T47D (cell line): ENCODE results near the gene TBCE.
A peak's percentile ranks its signal among the peaks of the same experiment; 100 is the strongest.
"Not testable (repeated sequence)": the region's sequence is repeated elsewhere in the genome, so short reads cannot be mapped to it uniquely, and the experiment has no call there.

Experiments used
- DNase-seq, 2 experiments: peaks; one replicate each; pipeline versions ENCODE4 v3.0.0 to v3.0.0-alpha.2; 2011 to 2012; ENCODE audit warnings: low read depth in 1 of 2, low spot score in 1 of 2
- JUND ChIP-seq: IDR thresholded peaks from 2 replicates; pipeline ENCODE4 v1.6.1; 2012; ENCODE audit warnings: low read depth
- in situ Hi-C: cut with HindIII; loops from 2 replicates; pipeline ENCODE4 v1.10.0; 2016; ENCODE audit warnings: low sequenced_read_pairs, low pct_unique_long_range_greater_than_20kb

The TBCE gene

DNA sequence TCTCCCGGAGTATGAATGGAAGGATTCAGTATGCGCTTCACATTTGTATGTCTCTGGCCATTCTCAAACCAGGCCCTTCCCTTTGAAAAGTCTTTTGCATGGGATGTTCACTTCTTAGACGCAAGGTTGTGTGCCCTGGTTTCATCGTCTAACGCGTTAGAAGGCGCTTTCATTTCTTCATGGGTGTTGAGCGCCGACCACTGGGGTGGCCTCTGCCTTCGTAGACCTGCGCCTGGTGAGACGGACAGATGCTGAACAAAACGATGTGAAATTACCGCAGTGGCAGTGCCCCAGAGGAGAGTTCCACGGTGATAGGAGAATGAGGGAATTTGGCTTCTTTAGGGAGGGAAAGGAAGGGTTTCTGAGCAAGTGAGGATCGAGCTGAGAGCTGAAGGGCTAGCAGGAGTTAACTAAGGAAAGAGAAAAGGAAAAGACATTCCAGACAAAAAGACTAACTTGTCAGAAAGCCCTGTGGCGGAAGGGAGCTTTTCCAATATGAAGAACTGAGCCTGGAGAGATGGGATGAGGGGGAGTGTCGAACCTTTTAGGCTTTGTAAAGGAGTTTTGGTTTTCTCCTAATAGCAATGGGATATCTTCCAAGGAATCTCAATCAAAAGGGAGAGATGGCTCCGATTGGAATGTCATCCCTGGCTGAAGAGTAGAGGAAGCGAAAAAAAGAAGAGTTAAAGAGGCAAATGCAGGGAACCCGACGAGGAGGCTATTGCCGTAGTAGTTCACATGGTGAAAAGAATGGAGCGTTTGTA, 37.9 kb upstream of the TBCE start:
- in situ Hi-C loops, result no loop called here
- DNase-seq, result peak in 1 of 2 experiments; percentile 31
- TF ChIP-seq JUND, result no peak

DNA sequence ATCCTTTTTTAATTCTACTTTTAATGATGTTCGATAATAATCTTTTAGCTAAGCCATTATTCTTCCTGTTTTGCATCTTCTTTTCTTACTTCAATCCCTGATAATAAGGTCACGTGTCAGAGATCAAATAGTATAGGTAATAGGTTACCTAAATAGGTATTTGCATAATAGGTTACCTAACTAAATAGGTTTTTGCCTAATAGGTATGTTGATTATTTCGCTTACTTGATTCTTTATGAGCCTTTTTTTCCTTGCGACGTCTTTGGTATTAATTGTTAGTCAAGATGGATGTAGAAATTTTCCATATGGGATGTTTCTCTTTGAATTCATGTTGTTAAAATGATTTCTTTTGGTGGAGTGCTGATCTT, 36.3 kb upstream of the TBCE start:
- no peak for DNase-seq
- TF ChIP-seq JUND, result no peak
- in situ Hi-C loops, result no loop called here

DNA sequence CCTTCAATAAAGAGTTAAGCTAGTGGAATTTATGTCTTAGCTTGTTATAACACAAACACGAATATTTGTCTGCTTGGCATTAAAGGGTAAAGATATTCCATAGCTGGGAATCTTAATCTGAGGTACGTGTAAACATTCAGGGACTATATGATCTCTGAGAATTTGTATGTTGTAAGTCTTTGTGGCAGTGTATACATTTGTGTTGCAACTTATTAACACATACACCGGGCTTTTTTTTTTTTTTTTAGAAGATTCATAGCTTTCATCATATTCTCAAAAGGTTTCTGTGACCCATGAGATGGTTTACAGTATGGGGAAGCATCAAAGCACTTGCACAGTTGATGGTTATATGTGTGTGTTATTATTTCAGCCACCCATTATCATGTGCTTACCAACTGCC, 35.8 kb upstream of the TBCE start:
- no peak for TF ChIP-seq JUND
- no peak for DNase-seq
- in situ Hi-C loops, result no loop called here

DNA sequence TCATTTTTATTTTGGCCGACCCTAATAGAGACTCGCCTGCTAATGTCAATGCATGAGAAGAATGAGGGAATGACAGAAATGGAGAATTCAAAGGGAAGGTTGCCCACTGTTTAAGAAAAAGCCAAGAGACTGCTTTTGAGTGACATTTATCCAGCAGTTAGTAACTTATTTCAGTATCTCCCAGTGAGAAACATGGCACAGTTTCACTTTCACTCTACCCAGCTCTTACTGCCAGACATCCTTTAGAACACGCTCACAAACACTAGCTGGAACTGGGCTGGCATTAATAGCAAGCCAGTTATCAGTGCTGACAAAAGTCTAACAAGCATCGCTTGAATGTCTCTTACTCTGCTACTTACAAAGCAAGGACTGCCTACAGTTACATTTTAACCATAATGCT, 30.3 kb upstream of the TBCE start:
- in situ Hi-C loops, result no loop called here
- TF ChIP-seq JUND, result no peak
- no peak for DNase-seq

DNA sequence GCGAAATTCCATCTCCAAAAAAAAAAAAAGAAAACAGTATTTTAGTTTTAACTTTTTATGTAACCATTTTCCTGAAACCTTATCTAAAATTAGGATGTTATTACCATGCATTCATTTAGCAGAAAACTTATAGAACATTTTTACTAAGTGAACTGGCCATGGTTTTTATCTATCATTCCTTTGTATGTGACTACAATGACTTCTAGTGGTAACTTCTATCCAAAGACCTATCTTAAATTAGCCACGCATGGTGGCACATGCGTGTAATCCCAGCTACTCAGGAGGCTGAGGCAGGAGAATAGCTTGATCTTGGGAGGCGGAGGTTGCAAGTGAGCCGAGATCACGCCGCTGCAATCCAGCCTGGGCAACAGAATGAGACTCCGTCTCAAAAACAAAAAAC, 27.5 kb upstream of the TBCE start:
- no peak for TF ChIP-seq JUND
- in situ Hi-C loops, result no loop called here
- DNase-seq, result no peak

DNA sequence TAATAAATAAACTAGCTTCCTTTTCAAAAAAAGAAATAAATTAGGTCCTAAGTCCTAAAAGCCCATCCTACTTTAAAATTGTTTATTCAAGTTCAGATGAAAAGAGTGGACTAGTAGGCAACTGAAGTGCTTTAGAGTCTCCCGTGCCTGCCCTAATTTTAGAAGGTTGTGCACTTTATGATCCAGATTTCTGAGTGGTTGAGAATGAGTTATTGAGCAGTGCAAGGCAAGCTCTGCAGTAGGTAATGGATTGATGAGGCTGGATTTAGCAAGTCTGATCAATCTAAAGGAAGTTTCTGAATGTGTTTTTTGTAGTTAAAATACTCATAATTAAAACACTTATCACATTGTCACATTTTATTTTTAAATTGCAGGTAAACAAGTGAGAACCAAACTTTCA, 25.9 kb upstream of the TBCE start:
- in situ Hi-C loops, result no loop called here
- no peak for TF ChIP-seq JUND

DNA sequence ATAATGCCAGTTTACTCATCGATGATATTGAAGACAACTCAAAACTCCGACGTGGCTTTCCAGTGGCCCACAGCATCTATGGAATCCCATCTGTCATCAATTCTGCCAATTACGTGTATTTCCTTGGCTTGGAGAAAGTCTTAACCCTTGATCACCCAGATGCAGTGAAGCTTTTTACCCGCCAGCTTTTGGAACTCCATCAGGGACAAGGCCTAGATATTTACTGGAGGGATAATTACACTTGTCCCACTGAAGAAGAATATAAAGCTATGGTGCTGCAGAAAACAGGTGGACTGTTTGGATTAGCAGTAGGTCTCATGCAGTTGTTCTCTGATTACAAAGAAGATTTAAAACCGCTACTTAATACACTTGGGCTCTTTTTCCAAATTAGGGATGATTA, 25.2 kb upstream of the TBCE start:
- in situ Hi-C loops, result no loop called here
- TF ChIP-seq JUND, result no peak
- no peak for DNase-seq

More for the DNA sequence above, 25.9 kb upstream of the TBCE start:
- no peak for DNase-seq

DNA sequence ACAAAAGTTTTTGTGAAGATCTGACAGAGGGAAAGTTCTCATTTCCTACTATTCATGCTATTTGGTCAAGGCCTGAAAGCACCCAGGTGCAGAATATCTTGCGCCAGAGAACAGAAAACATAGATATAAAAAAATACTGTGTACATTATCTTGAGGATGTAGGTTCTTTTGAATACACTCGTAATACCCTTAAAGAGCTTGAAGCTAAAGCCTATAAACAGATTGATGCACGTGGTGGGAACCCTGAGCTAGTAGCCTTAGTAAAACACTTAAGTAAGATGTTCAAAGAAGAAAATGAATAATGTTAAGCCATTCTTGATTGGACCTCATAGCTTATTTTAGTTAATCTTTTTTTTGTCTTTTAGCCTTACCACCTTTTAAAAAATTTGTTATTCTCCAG, 24.8 kb upstream of the TBCE start:
- no peak for TF ChIP-seq JUND
- no peak for DNase-seq
- in situ Hi-C loops, result no loop called here

DNA sequence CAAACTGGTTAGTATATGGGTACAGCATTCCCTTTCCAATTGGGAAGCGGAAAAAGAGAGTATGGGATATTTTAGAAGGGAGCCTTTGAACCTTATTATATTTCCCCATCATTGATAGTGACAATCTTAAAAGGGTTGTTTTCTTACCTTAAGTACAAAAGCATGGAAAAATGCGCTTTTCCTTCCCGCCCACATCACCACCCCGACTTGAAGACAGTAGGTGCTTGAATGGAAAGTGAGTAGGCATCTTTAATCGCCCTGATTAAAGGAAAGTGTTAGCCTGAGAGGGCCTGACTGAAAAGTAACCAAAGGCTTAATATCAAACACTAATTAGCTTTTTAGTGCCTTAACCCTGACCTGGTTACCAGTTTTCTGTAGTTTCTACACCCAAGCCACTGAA, 23.5 kb upstream of the TBCE start:
- TF ChIP-seq JUND, result no peak
- in situ Hi-C loops, result no loop called here
- no peak for DNase-seq

DNA sequence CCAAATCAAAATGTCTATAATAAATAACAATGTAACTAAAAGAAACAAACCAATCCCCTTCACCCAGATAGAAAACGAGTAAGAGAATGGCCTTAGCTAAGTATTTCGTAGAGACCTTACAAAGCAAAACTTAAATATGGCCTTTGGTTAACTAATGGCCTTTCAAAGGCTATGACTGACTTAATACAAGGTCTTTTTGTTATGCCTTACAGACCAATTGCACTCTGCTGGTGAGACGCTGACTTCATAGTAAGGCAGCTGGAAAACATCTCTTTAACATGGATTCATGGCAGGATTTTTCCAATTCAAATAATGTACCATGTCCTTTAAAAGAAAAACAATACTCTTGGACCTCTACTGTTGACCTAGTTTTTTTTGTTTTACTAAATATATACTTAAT, 15.8 kb upstream of the TBCE start:
- no peak for TF ChIP-seq JUND
- no peak for DNase-seq
- in situ Hi-C loops, result no loop called here

DNA sequence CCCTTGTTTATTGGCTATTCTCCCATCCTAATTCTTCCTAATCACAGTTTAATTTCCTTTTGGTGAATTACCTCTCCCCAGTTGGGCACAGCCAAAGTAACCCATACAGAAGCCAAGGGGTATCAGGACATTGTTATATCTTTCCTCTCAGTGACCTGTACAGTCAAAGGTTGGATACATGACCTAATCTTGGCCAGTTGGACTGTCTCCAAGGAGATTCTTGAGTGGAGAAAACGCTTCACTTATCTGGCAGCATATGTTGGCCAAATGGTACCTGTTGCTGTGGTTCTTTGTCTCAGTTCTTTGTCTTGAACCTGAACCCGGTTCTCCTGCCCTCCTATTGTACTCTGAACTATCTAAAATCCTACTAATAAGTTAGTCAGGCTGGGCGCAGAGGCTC, 15.3 kb upstream of the TBCE start:
- in situ Hi-C loops, result no loop called here
- TF ChIP-seq JUND, result no peak
- DNase-seq, result no peak

DNA sequence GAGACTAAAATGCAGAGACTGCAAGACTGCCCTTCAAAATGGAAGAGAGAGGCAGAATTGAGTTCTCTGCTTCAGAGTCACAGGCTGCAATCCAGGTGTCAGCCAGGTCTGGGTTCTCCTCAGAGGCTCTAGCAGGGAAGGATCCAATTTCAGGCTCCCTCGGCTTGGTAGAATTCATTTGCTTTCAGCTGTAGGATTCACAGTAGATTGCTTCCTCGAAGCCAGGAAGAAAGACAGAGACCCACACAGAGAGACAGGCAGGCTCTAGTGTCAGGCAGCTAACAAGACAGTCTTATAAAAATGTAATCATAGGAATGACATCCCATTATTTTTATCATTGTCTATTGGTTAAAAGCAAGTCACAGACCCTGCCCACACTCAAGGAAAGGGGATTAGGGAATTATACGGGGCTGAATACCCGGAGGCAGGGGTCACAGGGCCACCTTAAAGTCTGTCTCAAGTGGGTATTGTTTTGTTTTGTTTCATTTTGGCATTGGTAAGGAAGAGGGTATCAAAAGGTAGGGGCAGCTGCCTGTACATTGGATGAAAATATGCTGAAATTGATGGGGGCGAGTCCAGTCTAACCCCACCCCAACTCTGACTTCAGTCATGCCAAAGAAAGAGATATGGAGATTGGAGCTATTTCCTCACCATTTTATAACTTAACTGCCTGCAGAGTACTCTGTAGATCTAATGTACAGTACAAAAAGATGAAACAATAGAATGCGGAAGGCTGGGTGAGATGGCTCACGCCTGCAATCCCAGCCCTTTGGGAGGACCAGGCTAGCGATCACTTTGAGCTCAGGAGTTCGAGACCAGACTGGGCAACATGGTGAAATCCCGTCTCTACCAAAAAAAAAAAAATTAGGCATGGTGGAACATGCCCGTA, 9.5 kb upstream of the TBCE start:
- in situ Hi-C loops, result no loop called here
- DNase-seq, result peak in 1 of 2 experiments; percentile 22

DNA sequence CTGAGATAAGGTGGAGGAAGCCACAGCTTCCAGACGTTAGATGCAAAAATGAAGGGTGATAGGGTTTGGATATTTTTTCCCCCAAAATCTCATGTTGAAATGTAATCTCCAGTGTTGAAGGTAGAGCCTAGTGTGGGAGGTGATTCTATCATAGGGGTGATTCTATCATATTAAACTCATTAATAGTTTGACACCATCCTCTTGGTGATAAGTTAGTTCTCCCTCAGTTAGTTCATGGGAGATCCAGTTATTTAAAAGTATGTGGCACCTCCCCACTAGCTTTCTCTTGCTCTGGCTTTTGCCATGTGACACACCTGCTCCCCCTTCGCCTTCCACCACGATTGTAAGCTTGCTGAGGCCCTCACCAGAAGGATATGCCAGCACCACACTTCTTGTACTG, 8.3 kb upstream of the TBCE start:
- no peak for DNase-seq
- TF ChIP-seq JUND, result no peak
- in situ Hi-C loops, result no loop called here

More for the DNA sequence above, 9.5 kb upstream of the TBCE start:
- TF ChIP-seq JUND, result no peak

DNA sequence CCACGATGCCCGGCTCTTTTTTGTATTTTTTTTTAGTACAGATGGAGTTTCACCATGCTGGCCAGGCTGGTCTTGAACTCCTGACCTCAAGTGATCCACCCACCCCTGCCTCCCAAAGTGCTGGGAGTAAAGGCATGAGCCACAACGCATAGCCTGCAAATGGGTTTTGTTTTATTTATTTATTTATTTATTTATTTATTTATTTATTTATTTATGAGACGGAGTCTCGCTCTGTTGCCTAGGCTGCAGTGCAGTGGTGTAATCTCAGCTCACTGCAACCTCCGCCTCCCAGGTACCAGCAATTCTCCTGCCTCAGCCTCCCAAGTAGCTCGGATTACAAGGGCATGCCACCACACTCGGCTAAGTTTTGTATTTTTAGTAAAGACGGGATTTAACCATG, 3.0 kb upstream of the TBCE start:
- in situ Hi-C loops, DNase-seq: not testable (repeated sequence)
